ENCODE measurements around the gene COL25A1. TPM values are rescaled to one million over a fixed set of nuclear protein-coding genes. Genes with fewer than 3 reads are reported as not detected.
"Not testable (repeated sequence)": the region's sequence is repeated elsewhere in the genome, so short reads cannot be mapped to it uniquely, and the experiment has no call there.

Gene COL25A1
- total and polyA plus RNA-seq, 2 experiments from 2014 or later, result 0.28 to 1.9 TPM

GRCh38 chr4:108988464-108989195 is 313.8 kb downstream of the COL25A1 start:
- no peaks in the 10 kb centered on the region for H3K4me1 ChIP-seq (ENCODE audit: insufficient read depth)
- H3K27me3 ChIP-seq, result no peaks in the 10 kb centered on the region
- H2AFZ ChIP-seq, result no peak overlapping the region
- WGBS (ENCODE audit: low lambda C conversion rate, missing lambda C conversion rate), result 79% methylated on average over 5 of the region's 5 CpGs
- H3K36me3 ChIP-seq (replicated peaks; ENCODE audit: insufficient read depth, low read depth), result no peaks in the 10 kb centered on the region
- no peaks in the 10 kb centered on the region for H3K79me2 ChIP-seq
- TF ChIP-seq EZH2phosphoT487 (IDR thresholded peaks at IDR 0.05; ENCODE audit: low read depth, severe bottlenecking, unreplicated experiment) (no peak), CTCF (IDR thresholded peaks at IDR 0.05; ENCODE audit: poor library complexity) (no peak)
- H3K9me2 ChIP-seq (replicated peaks; ENCODE audit: insufficient read depth), result no peaks in the 10 kb centered on the region
- H3K4me3 ChIP-seq, result no peak overlapping the region
- H3K27ac ChIP-seq, result no peak overlapping the region
- H4K20me1 ChIP-seq (ENCODE audit: insufficient read depth, poor library complexity, severe bottlenecking), result no peaks in the 10 kb centered on the region
- H3K4me2 ChIP-seq, result no peak overlapping the region
- H3K9me3 ChIP-seq (ENCODE audit: low read depth), result no peaks in the 10 kb centered on the region
- no peak for DNase-seq (ENCODE audit: low spot score)

- not testable (repeated sequence) for H3K9me3 ChIP-seq (ENCODE audit: low read depth); H2AFZ ChIP-seq; H3K79me2 ChIP-seq; H3K4me1 ChIP-seq (ENCODE audit: insufficient read depth); H4K20me1 ChIP-seq (ENCODE audit: insufficient read depth, poor library complexity, severe bottlenecking); H3K27me3 ChIP-seq; H3K27ac ChIP-seq; H3K36me3 ChIP-seq (replicated peaks; ENCODE audit: insufficient read depth, low read depth); H3K4me3 ChIP-seq; H3K9me2 ChIP-seq (replicated peaks; ENCODE audit: insufficient read depth); H3K4me2 ChIP-seq; DNase-seq (ENCODE audit: low spot score)
- over 99% methylated on average over 14 of the region's 30 CpGs for WGBS (ENCODE audit: low lambda C conversion rate, missing lambda C conversion rate)
Observed at GRCh38 chr4:108984495-108984894, 318.0 kb downstream of the COL25A1 start.

GRCh38 chr4:108982402-108983185 is 319.9 kb downstream of the COL25A1 start:
- Histone ChIP-seq H3K9me2 (replicated peaks; ENCODE audit: insufficient read depth) (no peaks in the 10 kb centered on the region), H3K36me3 (replicated peaks; ENCODE audit: insufficient read depth, low read depth) (no peaks in the 10 kb centered on the region), H2AFZ (no peak overlapping the region), H3K27ac (peak overlapping the region; percentile 25), H4K20me1 (ENCODE audit: insufficient read depth, poor library complexity, severe bottlenecking) (no peaks in the 10 kb centered on the region), H3K9me3 (ENCODE audit: low read depth) (no peaks in the 10 kb centered on the region), H3K79me2 (no peaks in the 10 kb centered on the region), H3K27me3 (no peaks in the 10 kb centered on the region), H3K4me2 (peak overlapping the region; percentile 32), H3K4me1 (ENCODE audit: insufficient read depth) (no peaks in the 10 kb centered on the region), H3K4me3 (no peak overlapping the region)
- DNase-seq (ENCODE audit: low spot score), result no peak
- 47% methylated on average over 6 of the region's 6 CpGs for WGBS (ENCODE audit: low lambda C conversion rate, missing lambda C conversion rate)
- no peak for TF ChIP-seq EZH2phosphoT487 (IDR thresholded peaks at IDR 0.05; ENCODE audit: low read depth, severe bottlenecking, unreplicated experiment)
- TF ChIP-seq EZH2 (IDR thresholded peaks at IDR 0.05; ENCODE audit: borderline replicate concordance), result no peak
- no peak for TF ChIP-seq CTCF (IDR thresholded peaks at IDR 0.05; ENCODE audit: poor library complexity)

Data from hepatocyte (in vitro differentiated cells).